Stimulated activated CD4-positive, alpha-beta T cell treated with anti-CD3 and anti-CD28 coated beads, TNF-alpha, amount 100 ng/mL, for 48 hours (primary cell): ENCODE results near the gene VASP.
"Not testable (repeated sequence)": the region's sequence is repeated elsewhere in the genome, so short reads cannot be mapped to it uniquely, and the experiment has no call there.

Experiments used
- DNase-seq, 3 donors: peaks; one replicate each; pipeline ENCODE4 v3.0.0-alpha.2; 2020; ENCODE audit warnings: low read depth in 3 of 3

The VASP gene

DNA sequence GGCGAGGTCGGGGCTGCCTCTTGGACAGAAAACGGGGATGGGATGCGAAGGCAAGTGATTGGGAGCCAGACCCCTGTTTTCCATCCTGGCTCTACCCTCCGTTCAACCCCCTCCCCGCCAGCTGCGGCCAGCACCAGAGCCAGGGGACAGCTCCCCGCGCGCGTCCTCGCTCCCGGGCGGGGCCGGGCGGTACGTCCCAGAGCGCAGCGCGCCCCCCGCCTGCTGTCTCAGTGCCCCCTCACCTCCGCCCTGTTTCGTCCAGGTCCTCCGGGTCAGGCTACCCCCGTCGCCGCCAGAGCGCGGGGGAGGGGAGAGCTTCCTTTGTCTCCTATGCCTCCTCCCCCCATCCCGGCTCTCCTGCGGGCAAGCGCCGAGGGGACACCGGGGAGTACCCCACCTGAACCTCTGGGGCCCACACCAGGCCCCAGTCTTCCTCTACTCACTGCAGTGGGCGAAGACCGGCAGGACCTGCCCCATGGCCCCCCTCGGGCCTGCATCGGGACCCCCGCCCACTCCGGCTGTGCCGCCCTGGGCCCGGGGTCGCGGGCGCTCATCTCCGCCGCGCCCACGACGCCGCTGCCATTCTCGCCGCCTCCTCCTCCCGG is 10.8 kb upstream of the VASP start:
- DNase-seq: no peak

DNA sequence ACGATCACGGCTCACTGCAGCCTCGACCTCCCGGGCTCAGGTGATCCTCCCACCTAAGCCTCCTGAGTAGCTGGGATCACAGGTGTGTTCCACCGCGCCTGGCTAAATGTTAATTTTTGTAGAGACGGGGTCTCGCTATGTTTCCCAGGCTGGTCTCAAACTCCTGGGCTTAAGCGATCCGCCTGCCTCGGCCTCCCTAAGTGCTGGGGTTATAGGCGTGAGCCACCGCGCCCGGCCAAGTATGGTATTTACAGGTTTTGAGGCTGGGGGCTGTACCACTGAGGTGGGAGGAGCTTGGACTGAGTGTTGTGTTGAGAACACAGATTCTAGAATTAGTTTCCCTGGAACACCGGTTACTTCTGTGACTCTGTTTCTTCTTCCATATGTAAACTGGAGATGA is 9.5 kb upstream of the VASP start:
- DNase-seq: no peak

DNA sequence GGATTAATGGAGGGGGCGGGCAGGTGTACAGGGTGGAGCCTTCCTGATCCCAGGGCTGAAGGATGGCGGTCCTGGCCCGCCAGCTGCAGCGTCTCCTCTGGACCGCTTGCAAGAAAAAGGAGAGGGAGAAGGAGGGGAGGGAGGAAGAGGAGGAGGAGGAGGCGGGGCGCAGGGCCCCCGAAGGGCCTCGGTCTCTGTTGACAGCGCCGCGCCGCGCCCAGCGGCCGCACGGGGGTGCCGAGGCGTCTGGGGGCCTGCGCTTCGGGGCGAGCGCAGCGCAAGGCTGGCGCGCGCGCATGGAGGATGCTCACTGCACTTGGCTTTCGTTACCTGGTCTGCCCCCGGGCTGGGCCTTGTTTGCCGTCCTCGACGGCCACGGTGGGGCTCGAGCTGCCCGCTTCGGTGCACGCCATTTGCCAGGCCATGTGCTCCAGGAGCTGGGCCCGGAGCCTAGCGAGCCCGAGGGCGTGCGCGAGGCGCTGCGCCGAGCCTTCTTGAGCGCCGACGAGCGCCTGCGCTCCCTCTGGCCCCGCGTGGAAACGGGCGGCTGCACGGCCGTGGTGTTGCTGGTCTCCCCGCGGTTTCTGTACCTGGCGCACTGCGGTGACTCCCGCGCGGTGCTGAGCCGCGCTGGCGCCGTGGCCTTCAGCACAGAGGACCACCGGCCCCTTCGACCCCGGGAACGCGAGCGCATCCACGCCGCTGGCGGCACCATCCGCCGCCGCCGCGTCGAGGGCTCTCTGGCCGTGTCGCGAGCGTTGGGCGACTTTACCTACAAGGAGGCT is 8.7 kb upstream of the VASP start, which contains the start of gene PPM1N:
PPM1N (plus strand) TSS at position 33 of the 785 bp plus-strand sequence; CDS start at position 63, 30 bp downstream.
- peak in 1 of 3 donors; percentile 34 for DNase-seq

DNA sequence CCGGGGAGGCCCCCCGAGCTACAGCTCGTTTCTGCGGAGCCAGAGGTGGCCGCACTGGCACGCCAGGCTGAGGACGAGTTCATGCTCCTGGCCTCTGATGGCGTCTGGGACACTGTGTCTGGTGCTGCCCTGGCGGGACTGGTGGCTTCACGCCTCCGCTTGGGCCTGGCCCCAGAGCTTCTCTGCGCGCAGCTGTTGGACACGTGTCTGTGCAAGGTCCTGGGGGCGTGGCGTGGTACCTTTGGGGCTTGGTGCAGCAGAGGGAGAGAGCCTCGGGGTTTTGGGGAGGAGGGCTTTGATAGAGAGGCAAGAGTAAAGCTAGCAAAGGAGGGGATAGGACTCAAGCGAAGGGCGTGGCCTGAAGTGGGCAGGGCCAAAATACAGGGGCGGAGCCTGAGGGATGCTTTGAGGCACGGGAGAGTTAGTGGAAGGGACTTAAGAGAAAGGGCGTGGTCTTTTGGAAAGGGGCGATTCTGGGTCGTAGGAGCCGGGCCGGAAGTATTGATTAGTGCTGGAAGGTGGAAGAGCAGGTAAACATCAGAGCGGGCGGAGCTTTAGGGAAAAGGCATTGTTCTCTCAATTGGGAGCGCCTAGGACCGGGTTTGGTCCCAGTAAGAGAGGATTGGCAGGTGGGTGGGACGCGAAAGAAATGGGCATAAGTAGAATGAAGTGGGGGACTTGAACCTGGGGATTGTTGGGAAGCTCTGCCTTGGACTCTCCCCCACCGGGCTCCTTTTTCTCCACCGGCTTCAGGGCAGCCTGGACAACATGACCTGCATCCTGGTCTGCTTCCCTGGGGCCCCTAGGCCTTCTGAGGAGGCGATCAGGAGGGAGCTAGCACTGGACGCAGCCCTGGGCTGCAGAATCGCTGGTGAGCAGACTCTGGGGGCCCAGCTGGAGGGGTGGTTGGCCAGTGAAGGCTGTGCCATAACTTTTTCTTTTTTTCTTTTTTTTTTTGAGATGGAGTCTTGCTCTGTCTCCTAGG is 7.8 kb upstream of the VASP start:
- DNase-seq: peak in 1 of 3 donors; percentile 68

DNA sequence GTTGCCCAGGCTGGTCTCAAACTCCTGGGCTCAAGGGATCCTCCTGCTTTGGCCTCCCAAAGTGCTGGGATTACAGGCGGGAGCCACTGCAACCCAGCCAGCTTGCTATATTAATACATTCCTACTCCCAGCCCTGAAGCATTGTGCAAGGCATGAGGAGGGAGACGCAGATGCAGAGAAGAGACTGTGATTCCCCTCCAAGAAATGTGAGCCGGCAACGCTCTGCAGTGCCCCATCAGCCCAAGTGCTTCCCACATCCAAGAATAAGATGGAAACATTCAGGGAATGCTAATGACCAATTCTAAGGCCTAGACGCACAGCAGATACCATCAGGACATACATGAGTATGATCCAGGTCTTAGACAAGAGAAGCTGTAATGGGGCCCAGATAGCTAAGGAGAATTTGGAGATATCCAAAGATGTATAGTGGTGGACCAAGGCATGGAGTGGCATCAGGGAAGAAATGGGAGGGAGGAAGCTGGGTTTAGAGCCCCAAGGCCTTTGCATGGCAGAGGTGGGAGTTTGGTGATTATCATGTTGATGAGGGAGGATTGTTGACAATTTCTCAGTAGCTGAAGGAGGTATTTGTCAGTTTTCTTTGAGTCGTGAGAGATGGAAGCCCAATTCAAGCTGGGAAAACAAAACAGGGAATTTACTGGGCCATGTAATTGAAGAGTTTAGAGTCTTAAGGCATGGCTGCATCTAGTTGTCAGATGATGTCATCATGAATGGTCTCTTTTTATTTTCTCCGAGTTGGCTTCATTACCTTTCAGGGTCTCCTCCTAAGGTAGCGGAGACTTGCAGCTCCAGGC is 6.2 kb upstream of the VASP start:
- DNase-seq: no peak

DNA sequence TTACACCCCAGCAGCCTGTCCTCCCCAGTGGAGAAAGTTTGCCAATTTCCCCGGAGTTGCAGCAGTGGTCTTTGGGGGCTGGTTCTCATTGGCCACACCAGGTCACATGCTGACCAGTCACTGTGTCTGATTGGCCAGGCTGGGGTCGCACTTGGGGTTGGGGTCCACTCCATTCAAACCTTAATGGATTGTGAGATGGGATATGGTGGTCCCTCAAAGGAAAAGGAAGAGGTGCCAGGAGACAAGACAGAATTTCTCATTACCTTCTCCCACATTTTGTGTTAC is 5.6 kb upstream of the VASP start:
- DNase-seq: no peak

DNA sequence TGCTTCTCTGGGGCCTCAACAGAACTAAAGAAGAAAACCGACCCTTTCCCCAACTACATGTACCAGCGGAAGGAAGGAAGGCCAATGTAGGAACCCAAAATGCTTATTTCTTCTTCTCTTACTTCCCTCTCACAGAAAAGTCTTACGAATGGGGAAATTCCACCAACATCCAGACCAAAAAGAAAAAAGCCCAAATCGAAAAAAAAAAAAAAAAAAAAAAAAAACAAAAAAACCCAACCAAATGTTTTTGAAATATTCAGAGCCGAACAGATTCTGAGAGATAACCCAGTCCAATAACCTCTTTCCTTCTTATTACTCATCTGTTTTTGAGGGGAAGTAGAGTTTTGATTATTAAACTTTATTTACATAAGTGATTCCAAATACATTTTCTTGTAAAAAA is 5.2 kb upstream of the VASP start:
- no peak for DNase-seq

DNA sequence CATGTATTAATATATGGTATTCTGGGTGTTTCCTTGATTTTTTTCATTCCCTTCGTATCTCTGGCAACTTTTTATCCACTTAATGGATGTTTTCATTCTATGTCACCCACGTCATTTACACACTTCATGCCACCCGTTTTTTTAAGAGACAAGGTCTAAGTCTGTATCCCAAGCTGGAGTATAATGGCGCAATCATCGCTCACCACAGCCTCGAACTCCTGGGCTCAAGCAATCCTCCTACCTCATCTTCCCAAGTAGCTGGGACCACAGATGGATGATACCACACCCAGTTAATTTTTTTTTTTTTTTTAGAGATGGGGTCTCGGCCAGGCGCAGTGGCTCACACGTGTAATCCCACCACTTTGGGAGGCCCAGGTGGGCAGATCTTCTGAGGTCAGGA is 3.4 kb upstream of the VASP start:
- no peak for DNase-seq

DNA sequence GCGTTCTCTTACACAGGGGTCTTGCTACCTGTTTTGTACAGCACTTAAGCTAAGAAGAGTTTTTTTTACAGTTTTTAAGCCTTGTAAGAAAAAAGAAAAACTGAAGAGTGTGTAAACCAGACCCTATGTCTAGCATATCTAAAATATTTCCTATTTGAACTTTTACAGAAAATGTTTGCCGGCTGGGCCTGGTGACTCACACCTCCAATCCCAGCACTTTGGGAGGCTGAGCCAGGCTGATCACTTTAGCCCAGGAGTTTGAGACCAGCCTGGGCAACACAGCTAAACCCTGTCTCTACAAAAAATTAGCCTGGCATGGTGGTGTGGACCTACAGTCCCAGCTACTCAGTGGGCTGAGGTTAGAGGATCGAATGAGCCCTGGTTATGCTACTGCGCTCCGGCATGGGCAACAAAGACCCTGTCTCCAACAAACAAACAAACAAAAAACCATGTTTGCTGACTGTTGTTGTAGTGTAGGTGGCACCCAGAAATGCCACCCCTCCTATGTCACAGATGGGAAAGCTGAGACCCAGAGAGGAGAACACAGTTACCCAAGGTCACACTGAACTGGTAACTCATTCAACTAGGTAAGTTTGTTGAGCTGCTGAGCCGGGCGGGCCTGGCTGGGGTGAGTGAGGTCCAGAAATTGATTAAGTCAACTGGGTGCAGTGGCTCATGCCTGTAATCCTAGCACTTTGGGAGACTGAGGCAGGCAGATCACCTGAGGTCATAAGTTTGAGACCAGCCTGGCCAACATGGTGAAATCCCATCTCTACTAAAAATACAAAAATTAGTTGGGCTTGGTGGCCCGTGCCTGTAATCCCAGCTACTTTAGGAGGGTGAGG is 1.9 kb upstream of the VASP start:
- DNase-seq: no peak

DNA sequence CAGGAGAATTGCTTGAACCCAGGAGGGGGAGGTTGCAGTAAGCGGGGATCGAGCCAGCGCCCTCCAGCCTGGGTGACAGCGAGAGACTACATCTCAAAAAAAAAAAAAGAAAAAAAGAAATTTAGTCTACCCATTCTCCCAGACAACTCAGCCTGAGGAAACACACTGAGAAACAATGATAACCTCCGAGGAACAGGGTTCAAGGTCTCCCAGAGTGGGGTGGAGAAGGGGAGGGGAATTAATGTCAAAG is 1.4 kb upstream of the VASP start:
- no peak for DNase-seq

DNA sequence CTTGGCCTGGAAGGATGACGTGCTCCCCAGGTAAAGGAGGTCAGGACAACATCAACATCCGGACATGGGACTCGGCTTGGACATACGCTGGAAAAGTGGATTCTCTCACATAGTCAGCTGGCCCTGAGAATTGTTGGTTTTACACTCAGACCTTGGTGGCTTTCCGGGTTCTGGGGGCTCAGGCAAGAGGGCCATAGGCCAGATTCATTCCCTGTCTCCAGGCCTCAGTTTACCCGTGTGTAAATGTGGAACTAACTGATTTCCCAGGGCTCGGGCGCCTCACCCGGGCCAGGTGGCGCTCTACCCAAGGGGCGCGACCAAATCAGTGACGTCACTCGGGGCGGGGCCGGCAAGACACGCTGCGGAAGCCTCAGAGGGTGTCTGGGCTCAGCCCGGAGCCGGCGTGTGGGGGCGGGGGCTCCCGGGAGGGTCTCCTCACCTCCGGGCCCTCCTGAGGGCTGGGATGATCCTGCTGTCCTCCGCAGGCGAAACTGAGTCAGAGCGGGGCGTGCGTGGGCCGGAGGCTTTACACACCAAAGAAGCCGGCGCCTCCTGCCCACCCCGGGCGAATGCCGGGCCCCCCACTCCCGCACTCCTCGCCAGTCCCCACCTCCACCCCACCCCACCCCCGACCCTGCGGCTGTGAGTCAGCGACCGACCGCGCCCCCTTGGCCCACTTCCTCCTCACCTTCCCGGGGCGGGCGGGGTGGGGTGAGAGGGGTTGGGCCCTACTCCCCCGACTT is 862 bp upstream of the VASP start:
- peak; percentile 98 to 100 (median 99) for DNase-seq

DNA sequence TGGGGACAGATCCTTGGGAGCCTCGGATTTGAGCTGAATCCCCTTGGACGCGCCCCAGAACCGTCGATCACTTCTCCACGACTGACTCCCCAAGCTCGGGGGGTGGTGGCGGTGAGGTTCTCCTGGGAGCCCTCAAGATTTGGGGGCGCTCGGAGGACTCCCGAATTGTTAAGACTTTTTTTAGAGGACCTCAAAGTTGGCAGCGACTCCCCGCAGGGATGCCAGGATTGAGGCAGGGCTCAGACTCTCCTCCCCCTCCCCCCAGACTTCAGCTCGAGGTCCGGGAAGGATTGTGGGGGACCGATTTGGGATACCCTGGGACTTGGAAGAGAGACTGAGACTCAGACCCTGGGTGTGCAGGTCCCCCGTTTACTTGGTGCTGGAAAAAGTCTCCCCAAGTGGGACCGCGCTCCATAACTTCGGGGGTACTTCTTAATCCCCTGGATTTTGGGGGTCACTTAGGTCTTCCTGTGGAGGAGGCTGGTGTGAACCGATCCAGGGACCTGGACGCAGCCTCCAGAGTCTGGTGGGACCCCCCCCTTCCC is 665 bp downstream of the VASP start:
- no peak for DNase-seq

DNA sequence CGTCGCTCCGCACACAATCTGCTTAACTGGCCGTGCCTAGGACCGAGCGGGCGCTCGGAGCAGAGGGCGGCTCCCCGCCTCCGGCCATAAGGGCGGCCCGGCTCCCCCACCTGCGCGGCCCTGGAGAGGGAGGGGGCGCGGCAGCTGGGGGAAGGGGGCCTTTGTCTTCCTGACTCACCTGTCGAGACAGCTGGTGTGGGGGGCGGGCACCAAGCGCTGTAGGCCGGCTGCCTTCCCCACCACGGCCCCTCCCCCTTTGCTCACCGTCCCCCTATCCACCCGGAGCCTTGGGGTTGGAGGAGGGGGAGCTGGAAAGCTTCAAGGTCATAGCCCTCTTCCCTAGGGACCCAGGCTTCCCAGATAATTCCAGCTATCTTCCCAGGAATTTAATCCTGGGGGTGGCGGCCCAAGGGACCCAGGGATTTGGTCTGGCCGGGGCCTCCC is 1.2 kb downstream of the VASP start:
- no peak for DNase-seq

DNA sequence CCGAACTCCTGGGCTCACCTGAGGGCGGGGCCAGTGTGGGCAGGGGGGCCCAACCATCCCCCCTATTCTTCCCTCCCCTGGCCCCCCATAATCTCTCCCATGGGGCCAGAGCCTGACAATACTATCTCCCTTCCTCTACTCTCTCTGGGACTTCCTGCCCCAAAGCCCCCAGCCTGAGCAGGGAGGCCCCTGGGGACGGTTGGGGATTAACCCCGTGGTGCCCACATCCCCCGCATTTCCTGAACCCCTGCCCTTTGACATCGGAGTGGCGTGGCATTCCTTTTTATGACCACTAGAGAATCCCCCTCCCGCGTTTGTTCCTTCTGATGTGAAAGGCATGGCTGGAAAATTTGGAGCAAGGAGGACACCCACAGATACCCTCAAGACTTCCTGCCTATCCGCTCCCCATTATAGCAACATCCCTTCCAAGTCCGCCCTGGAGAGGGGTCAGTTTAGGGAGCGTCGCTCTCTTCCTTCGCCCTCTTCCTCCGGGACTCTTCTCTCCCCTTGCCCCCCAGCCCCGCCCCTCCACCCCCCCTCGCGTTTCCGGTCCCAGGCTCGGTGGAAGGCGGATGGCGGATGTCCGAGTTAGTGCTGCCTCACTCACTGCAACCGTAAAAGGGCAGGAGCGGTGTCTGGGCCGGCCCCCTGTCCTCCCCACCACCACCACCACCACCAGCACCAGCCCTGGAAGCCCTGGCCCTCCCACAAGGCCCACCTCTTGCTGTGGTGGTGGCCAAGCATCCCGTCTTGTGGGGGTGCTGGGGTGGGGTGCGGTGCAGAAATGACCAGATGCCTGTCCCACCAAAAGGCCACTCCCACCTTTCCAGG is 1.8 kb downstream of the VASP start:
- no peak for DNase-seq

DNA sequence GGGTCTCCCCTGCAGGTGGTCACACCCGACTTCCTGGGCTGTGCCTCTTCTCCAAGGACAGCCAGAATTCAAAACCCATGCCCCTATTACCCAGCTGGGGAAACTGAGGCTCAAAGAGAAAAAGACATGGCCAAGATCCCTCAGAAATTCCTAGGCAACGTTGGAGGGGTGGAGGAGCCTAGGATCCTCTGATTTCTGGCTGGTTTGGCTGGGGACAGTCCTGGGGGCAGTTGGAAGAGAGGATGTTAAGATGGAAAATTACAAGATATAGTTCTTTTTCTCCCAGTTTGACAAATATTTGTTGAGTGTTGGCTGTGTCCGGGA is 2.4 kb downstream of the VASP start:
- no peak for DNase-seq

DNA sequence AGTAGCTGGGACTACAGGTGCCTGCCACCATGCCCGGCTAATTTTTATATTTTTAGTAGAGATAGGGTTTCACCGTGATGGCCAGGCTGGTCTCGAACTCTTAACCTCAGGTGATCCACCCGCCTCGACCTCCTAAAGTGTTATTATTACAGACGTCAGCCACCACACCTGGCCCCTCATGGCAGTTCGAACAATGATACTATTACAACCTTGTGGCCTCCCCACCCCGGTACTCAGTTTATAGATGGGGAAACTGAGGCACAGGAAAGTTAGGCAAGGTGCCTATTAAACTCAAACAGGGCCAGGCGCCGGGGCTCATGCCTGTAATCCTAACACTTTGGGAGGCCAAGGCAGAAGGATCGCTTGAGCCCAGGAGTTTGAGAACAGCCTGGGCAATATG is 3.1 kb downstream of the VASP start:
- not testable (repeated sequence) for DNase-seq

DNA sequence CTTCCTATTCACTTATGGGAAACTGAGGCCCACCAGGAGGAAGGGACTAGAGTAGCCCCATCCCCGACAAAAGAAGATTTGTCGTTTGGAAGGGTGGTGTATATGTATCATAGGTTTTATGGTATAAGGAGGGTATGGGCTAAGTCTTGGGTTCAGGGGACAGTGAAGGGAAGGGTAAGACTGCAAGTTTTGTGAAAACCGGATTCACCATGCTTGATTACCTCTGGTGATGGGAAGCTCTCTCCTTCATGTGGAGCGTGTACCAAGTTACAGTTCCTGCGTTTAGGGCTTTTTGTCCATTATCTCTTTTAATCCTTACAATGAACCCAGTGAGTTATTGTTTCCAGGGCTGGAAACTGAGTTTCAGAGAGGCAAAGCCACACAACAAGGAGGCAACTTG is 3.8 kb downstream of the VASP start:
- no peak for DNase-seq

DNA sequence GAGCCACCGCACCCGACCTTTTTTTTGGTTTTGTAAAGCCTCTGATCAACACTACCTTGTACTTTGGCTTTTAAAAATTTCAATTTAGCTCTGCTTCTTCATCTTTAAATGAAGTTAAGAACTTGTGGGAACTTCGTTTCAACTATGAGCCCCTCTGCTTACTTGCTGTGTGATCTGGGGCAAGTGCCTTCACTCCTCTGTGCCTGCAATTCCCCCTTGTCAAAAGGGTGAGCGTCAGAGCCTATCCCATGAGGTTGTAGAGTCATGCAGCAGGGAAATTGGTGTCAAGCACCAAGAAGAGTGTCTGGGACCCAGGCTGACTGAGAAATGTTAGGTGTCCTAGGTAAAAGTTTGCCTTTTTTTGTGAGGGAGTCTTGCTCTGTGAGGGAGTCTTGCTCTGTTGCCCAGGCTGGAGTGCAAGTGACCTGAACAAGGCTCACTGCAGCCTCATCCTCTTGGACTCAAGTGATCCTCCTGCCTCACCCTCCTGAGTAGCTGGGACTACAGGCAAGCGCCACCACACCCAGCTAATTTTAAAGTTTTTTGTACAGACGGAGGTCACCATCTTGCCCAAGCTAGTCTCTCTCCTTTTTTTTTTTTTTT is 5.7 kb downstream of the VASP start:
- no peak for DNase-seq
